OCI-LY3 (cell line): ENCODE results near the gene KDM5B.
"Not testable (repeated sequence)": the region's sequence is repeated elsewhere in the genome, so short reads cannot be mapped to it uniquely, and the experiment has no call there.

Experiments
- H2AFZ ChIP-seq: fragments of 200-600, 300-600 bp; shearing (Covaris generic); 2 replicates; pipeline ENCODE4 v1.6.0; 2014; ENCODE audit warnings: antibody characterized with exemption, low read depth, low read length
- H3K27ac ChIP-seq: fragments of 200-600, 300-600 bp; sonication (generic); 2 replicates; pipeline ENCODE4 v1.5.1; 2014; ENCODE audit warnings: mild to moderate bottlenecking, low read length, moderate library complexity, mixed read lengths
- H3K27me3 ChIP-seq: fragments of 200-600, 300-600 bp; sonication (generic); 2 replicates; pipeline ENCODE4 v1.6.1; 2014; ENCODE audit warnings: low read depth, low read length, mixed read lengths
- H3K36me3 ChIP-seq: fragments of 200-600, 300-600 bp; sonication (generic); replicated peaks from 2 replicates; pipeline ENCODE3; 2014; ENCODE audit warnings: low read depth, low read length, mixed read lengths
- H3K4me1 ChIP-seq: fragments of 300-600, 200-600 bp; sonication (generic); 2 replicates; pipeline ENCODE4 v1.6.1; 2014; ENCODE audit warnings: low read length, mixed read lengths
- H3K4me2 ChIP-seq: fragments of 200-600, 300-600 bp; sonication (generic); 2 replicates; pipeline ENCODE4 v1.6.1; 2014; ENCODE audit warnings: low read length, mixed read lengths
- H3K4me3 ChIP-seq: fragments of 300-600, 200-600 bp; sonication (generic); 2 replicates; pipeline ENCODE4 v1.5.1; 2014; ENCODE audit warnings: antibody characterized with exemption, mild to moderate bottlenecking, low read length, moderate library complexity
- H3K79me2 ChIP-seq: fragments of 300-600, 200-600 bp; shearing (Covaris generic); 2 replicates; pipeline ENCODE4 v1.6.1; 2014; ENCODE audit warnings: mild to moderate bottlenecking, low read length, mixed read lengths
- H3K9ac ChIP-seq: fragments of 300-600, 200-600 bp; shearing (Covaris generic); 2 replicates; pipeline ENCODE4 v1.6.0; 2014; ENCODE audit warnings: mild to moderate bottlenecking, low read length, moderate library complexity
- H3K9me3 ChIP-seq: fragments of 200-600, 300-600 bp; shearing (Covaris generic); 2 replicates; pipeline ENCODE4 v1.6.1; 2014; ENCODE audit warnings: low read length, mixed read lengths; ENCODE audit not compliant: insufficient read depth
- H4K20me1 ChIP-seq: fragments of 200-600, 300-600 bp; sonication (generic); 2 replicates; pipeline ENCODE4 v1.6.1; 2016; ENCODE audit warnings: low read length, mixed read lengths; ENCODE audit not compliant: insufficient read depth
- EZH2phosphoT487 ChIP-seq: fragments of 200-600 bp; shearing (Covaris generic); IDR thresholded peaks from 2 replicates; pipeline ENCODE4 v1.6.1; 2018; ENCODE audit warnings: antibody characterized with exemption, mixed run types, low read depth
- TF ChIP-seq, protein P1 (sequence below): fragments of 200-600, 300-600 bp; sonication (generic); IDR thresholded peaks from 2 replicates; pipeline ENCODE4 v1.5.1; 2014; ENCODE audit warnings: antibody characterized with exemption, low read length, low read depth

The KDM5B gene

DNA sequence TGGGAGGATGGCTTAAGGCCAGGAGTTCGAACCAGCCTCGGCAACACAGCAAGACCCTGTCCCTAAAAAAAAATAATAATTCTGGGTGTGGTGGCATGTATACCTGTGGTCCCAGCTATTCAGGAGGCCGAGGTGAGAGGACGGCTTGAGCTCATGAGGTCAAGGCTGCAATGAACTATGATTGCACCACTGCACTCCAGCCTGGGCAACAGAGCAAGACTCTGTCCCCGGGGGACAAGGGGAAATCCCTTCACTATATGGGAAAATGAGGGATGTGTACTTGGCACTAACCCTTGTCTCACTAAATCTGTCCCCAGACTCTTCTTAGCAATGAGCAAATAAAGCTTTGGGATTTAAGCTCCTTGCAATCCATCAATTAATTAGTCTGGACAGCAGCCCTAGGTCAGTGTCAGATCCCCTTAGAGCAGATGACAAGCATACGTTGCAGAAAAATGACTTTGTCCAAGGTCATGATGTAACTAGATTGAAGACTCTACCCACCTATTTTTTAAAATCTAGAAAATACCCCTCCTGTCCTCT lies 9.4 kb downstream of the KDM5B start:
- Histone ChIP-seq H3K9me3 (no peaks in the 10 kb centered on the region), H3K27ac (no peak overlapping the region), H3K36me3 (peaks cover 4% of the 10 kb centered on the region), H3K4me2 (no peak overlapping the region), H3K79me2 (peaks cover 70% of the 10 kb centered on the region), H3K4me1 (peaks cover 15% of the 10 kb centered on the region), H2AFZ (no peak overlapping the region), H4K20me1 (peaks cover 90% of the 10 kb centered on the region), H3K9ac (no peak overlapping the region), H3K4me3 (no peak overlapping the region), H3K27me3 (no peaks in the 10 kb centered on the region)
- TF ChIP-seq, protein P1, sequence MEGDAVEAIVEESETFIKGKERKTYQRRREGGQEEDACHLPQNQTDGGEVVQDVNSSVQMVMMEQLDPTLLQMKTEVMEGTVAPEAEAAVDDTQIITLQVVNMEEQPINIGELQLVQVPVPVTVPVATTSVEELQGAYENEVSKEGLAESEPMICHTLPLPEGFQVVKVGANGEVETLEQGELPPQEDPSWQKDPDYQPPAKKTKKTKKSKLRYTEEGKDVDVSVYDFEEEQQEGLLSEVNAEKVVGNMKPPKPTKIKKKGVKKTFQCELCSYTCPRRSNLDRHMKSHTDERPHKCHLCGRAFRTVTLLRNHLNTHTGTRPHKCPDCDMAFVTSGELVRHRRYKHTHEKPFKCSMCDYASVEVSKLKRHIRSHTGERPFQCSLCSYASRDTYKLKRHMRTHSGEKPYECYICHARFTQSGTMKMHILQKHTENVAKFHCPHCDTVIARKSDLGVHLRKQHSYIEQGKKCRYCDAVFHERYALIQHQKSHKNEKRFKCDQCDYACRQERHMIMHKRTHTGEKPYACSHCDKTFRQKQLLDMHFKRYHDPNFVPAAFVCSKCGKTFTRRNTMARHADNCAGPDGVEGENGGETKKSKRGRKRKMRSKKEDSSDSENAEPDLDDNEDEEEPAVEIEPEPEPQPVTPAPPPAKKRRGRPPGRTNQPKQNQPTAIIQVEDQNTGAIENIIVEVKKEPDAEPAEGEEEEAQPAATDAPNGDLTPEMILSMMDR = no peak
- no peak for TF ChIP-seq EZH2phosphoT487

GRCh38 chr1:202798260-202798659 lies 10.0 kb downstream of the KDM5B start:
- Histone ChIP-seq H3K27ac (no peak overlapping the region), H4K20me1 (peaks cover 91% of the 10 kb centered on the region), H3K4me2 (no peak overlapping the region), H3K27me3 (no peaks in the 10 kb centered on the region), H3K4me3 (no peak overlapping the region), H2AFZ (no peak overlapping the region), H3K9me3 (no peaks in the 10 kb centered on the region), H3K9ac (no peak overlapping the region), H3K79me2 (peaks cover 66% of the 10 kb centered on the region), H3K36me3 (peaks cover 4% of the 10 kb centered on the region), H3K4me1 (peaks cover 15% of the 10 kb centered on the region)
- TF ChIP-seq, protein P1 = no peak
- TF ChIP-seq EZH2phosphoT487 = no peak

- peaks cover 55% of the 10 kb centered on the region for H3K79me2 ChIP-seq
- H3K4me3 ChIP-seq = no peak overlapping the region
- peaks cover 4% of the 10 kb centered on the region for H3K36me3 ChIP-seq
- no peaks in the 10 kb centered on the region for H3K9me3 ChIP-seq
- no peak overlapping the region for H3K27ac ChIP-seq
- no peak overlapping the region for H3K9ac ChIP-seq
- no peak overlapping the region for H2AFZ ChIP-seq
- H4K20me1 ChIP-seq = peaks cover 86% of the 10 kb centered on the region
- TF ChIP-seq, protein P1 = no peak
- no peak for TF ChIP-seq EZH2phosphoT487
- H3K27me3 ChIP-seq = no peaks in the 10 kb centered on the region
- peaks cover 9% of the 10 kb centered on the region for H3K4me1 ChIP-seq
- no peak overlapping the region for H3K4me2 ChIP-seq
Observed at GRCh38 chr1:202796670-202797069, 11.6 kb downstream of the KDM5B start.

DNA sequence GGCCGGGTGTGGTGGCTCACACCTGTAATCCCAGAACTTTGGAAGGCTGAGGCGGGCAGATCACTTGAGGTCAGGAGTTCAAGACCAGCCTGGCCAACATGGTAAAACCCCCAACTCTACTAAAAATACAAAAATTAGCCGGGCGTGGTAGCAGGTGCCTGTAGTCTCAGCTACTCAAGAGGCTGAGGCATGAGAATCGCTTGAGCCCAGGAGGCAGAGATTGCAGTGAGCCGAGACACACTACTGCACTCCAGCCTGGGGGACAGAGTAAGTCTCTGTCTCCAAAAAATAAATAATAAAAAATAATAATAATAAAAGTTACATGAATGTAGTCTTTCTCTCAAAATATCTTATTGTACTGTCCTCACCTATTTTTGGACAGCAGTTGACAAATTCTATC lies 13.3 kb downstream of the KDM5B start:
- H3K9me3 ChIP-seq, H2AFZ ChIP-seq, H3K4me1 ChIP-seq, H3K9ac ChIP-seq, H3K4me2 ChIP-seq, H3K36me3 ChIP-seq, H3K27me3 ChIP-seq, H3K4me3 ChIP-seq, H3K27ac ChIP-seq: not testable (repeated sequence)
- Histone ChIP-seq H3K79me2 (peaks cover 42% of the 10 kb centered on the region), H4K20me1 (peaks cover 83% of the 10 kb centered on the region)
